Measurements from ENCODE around the gene DEPP1.

GRCh38 chr10:45003432-45004000 is 24.9 kb upstream of the DEPP1 start:
- TF ChIP-seq POLR2A (IDR thresholded peaks at IDR 0.05), result no peak
- TF ChIP-seq, protein P1, sequence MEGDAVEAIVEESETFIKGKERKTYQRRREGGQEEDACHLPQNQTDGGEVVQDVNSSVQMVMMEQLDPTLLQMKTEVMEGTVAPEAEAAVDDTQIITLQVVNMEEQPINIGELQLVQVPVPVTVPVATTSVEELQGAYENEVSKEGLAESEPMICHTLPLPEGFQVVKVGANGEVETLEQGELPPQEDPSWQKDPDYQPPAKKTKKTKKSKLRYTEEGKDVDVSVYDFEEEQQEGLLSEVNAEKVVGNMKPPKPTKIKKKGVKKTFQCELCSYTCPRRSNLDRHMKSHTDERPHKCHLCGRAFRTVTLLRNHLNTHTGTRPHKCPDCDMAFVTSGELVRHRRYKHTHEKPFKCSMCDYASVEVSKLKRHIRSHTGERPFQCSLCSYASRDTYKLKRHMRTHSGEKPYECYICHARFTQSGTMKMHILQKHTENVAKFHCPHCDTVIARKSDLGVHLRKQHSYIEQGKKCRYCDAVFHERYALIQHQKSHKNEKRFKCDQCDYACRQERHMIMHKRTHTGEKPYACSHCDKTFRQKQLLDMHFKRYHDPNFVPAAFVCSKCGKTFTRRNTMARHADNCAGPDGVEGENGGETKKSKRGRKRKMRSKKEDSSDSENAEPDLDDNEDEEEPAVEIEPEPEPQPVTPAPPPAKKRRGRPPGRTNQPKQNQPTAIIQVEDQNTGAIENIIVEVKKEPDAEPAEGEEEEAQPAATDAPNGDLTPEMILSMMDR (IDR thresholded peaks at IDR 0.05), result no peak

Data from lower leg skin (tissue), 3 donors.